NCI-H2107 (cell line): ENCODE measurements around the gene TRAF6.

Source experiments
- DNase-seq: peaks from one replicate; lab custom pipeline; 2025; lab: John Stamatoyannopoulos, UW

Gene TRAF6

GRCh38 chr11:36458129-36458915 is 51.8 kb downstream of the TRAF6 start:
- DNase-seq = no peak

DNA sequence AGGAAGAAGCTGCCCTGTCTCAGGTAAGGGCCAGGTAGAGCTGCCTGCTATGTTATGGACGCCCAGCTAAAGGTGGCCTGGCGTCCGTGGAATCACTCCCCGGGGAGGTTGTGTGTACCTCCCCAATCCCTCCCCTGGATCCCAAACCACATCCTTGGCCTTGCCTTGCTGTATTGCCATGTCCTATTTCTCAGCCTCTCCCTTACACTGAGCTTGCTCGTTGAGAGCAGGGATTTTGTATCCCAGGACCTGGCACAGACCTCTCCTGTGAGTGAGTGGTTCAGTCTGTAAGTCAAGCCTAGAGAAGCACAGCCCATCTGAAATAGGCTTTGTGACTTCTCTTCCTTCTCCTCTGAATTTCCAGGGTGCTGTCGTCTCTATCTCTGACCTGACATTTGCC is 53.9 kb downstream of the TRAF6 start:
- DNase-seq = no peak

DNA sequence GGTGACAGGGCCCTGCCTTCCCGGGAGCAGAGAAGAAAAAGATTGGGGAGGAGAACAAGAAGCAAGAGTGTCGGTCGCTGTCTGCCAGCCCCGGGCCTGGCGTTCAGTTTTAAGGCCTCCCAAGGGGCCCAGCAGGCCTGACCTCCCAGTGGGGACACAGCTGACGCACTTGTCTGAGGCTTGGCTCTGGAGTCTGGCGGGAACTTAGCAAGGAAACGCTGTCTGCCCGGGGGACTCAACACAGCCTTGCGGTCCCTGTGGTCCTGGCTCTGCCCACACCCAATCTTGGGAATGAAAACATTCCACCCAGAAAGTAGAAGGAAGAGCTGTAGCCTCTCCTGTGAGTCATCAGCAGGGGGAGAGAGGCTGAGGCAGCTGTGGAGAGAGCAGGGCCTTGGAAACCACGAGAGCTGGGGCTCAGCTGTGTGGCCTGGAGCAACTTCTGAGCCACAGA is 54.4 kb downstream of the TRAF6 start:
- DNase-seq = no peak

DNA sequence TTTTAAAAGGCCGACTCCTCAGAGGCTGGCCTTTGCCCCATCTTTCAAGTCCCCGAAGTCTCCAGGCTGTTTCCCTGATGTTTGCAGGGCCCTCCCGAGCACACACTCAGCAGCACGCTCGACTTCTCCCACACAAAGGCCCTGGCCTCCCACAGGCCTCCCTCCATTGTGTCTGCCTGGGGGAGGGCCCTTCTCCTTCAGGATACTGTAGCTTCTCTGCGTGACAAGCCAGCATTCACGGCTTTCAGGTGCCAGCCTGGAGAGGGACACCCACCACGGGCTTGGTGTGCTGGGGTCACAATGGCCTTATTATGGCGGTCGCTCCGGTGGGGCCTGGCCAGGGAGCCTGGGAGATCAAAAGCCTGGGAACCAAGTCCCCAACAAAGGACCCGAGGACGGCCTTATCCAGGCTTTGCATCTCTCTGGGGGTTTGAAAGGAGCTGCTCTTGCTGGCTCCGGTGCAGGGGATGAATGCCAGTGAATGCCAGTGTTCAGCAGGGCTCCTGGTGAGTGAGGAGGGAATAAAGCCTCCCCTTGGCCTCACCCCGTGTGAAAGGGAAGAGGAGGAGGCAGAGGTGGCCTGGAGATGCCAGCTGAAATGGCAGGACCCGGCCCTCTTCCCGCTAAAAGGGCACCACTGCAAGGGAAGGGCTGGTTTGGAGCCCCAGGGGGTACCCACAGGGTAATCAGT is 55.0 kb downstream of the TRAF6 start:
- DNase-seq = peak; percentile 10

DNA sequence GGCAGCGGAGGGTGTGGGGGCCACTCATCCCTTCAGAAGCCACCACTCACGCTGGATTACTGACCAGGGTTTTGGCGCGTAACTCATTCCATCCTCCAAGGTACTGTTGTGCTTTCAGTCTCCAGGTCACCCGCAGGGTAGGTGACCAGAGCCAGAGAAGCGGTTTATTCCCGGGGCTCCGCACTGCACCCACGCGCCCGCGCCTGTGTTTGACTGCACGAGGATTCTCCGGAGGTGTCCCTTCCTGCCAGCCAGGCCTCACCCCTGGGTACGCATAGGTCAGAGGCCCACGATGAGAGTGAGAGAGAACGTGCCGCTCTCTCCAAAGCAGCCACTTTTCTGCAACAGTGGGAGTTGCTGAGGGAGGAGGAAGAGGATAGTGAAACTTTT is 55.5 kb downstream of the TRAF6 start:
- no peak for DNase-seq

DNA sequence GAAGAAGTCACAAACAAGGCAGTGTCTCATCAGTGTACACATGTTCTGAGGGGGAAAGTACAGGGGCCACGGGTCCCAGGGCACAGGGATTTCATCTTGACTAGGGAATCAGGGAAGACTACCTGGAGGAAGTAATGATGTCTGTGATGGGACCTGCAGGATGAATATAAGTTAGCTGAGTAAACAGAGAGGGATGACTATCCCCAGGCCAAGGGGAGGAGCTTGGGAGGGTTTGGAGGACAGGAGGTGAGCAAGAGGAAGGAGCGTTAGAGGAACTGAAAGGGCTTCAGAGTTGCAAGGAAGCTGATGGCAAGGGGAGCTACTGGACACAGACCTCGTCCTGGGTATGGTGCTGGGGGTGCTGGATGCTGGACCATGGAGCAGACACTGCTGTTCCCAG is 56.4 kb downstream of the TRAF6 start:
- no peak for DNase-seq

GRCh38 chr11:36452961-36453360 is 57.1 kb downstream of the TRAF6 start:
- DNase-seq = no peak

DNA sequence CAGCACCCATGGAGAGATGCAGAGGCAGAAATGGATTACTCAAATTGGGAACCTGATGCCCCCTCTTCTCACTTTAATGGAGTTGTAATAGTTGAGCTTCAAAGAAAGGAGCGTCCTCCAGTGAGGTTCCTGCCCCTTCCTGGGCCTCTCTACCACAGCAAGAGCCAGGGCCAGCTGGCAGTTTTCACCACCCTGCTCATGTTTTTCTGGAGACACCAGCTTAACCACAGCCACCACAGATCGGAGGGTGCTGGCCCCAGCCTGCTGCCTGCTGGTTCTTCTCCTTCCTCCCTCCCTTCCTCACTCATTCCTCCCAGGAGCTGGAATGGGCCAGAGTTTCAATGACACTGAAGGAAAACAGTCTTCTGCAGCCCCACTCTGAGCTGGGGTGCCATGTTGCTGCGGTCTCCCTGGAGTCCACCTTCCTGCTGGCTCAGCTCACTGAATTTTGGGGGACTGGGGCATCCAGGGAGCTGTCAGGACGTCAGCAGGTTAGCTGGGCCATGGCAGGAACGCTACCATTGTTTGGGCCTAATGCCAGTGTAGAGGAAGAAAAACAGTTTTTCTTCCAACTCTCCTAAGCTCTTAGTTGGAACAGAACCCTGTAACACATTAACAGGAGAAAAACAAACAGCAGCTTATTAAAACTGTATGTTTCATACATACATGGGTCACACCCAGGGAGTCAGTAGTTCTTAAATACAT is 57.7 kb downstream of the TRAF6 start:
- peak; percentile 30 for DNase-seq

DNA sequence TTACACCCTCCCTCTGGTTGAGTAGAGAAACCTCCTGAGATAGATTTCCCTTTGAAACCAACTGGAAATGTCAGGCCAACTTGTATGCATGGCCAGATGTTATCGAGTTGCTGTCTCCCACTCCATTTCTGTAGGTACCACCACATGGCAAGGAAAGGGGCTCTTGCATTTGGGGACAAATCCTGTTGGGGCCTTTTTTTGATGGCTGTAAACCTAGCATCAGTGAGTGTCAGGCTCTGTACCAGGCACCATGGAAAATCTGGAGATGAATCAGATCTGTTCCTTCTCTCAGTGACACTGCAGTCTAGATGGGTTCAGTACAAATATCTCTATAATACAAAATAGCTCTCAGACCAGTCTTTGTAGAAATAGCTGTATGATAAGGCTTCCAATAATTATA is 58.4 kb downstream of the TRAF6 start:
- DNase-seq = no peak

GRCh38 chr11:36451045-36451444 is 59.0 kb downstream of the TRAF6 start:
- DNase-seq = no peak

- DNase-seq = peak; percentile 29
Observed at GRCh38 chr11:36450110-36450572, 59.9 kb downstream of the TRAF6 start.

DNA sequence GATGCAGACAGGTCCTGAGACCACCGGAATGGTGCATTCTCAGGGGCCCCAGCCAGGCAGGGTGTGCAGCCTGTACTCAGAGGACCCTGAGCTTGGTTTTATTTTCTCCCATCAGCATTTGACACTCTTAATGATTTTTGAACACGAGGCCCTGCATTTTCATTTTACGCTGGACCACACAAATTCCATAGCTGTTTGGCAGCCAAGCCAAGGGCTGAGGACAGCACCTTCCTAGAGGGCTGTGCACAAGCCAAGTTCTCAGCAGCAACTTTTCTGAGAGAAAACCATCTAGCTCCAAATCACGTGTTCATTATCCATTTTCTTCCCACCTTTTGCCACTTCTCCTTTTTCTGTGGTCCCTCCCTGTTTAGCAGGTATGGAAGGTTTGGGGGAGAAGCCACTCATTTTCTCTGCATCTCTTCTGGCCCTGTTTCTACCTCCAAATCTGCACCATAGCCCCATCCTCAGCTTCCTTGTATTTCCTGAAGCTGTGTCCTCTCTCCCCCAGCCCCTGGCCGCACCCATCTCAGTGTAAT is 60.4 kb downstream of the TRAF6 start:
- DNase-seq = no peak

GRCh38 chr11:36447947-36448346 is 62.1 kb downstream of the TRAF6 start:
- no peak for DNase-seq

DNA sequence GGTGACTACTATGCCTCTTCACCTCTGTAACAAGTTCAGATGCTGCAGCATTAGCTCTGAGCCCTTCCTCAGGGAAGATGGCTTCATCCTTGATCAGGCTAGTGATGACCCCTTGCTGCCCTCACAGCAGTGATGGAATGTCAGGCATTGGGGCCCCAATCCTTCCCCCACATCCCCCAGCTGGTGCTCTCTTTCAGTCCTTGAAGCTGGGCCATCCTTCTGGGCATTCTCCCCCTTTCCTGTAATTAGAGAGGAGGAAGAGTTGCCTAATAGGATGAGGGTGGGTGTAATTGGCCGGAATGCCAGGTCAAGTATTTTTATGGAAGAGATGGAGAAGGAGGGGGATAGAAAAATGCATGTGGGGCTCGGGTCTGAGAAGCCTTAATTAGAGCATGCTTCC is 62.6 kb downstream of the TRAF6 start:
- DNase-seq = no peak

DNA sequence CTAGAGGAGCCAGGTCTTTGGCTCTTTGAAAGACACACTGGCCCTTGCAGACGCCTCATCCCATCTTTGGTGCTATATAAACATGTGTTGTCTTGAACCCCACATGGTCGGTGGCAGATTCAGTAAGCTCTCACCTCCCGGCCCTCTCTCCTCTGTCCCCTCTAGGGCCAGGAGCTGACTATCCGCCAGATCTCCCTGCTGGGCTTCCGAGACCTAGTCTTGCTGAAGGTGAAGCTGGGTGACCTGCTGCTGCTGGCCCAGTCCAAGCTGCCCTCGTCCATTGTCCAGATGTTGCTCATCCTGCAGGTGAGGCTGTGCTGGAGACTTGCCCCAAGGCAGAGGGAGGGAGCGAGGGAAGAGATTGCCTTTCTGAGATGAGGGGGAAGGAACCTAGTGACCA is 63.9 kb downstream of the TRAF6 start:
- no peak for DNase-seq

- no peak for DNase-seq
Observed at GRCh38 chr11:36443661-36444060, 66.4 kb downstream of the TRAF6 start.

GRCh38 chr11:36441610-36442208 is 68.4 kb downstream of the TRAF6 start:
- DNase-seq = no peak

GRCh38 chr11:36438126-36438525 is 71.9 kb downstream of the TRAF6 start:
- no peak for DNase-seq

DNA sequence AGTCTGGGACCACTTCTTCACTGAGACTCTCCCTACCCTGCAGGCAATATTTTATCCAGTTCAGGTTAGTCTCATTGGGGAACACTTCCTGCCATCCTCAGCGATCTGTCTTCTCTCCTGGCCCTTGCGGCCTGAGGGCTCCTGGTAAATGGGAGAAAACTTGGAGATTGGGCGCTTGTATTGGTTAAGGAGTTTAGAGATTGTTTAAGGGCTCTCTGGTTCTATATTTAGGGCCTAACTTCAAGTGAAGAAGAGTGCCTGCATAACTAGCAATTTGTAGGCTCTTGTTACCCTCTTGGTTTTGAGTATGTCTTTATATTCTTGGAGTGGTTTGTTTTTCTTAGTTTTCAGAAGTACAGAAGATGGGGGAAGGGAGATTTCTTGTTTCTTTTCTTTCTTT is 72.7 kb downstream of the TRAF6 start:
- no peak for DNase-seq
